HG02840 (cell line): ENCODE measurements around the gene EFL1.

Source experiments
- ATAC-seq: cut with Tn5 transposase; IDR thresholded peaks from one replicate; pipeline ENCODE4 v1.9.1; 2021; ENCODE audit warnings: mild to moderate bottlenecking, moderate library complexity, moderate number of reproducible peaks; ENCODE audit not compliant: unreplicated experiment, low FRiP score

EFL1 gene

DNA sequence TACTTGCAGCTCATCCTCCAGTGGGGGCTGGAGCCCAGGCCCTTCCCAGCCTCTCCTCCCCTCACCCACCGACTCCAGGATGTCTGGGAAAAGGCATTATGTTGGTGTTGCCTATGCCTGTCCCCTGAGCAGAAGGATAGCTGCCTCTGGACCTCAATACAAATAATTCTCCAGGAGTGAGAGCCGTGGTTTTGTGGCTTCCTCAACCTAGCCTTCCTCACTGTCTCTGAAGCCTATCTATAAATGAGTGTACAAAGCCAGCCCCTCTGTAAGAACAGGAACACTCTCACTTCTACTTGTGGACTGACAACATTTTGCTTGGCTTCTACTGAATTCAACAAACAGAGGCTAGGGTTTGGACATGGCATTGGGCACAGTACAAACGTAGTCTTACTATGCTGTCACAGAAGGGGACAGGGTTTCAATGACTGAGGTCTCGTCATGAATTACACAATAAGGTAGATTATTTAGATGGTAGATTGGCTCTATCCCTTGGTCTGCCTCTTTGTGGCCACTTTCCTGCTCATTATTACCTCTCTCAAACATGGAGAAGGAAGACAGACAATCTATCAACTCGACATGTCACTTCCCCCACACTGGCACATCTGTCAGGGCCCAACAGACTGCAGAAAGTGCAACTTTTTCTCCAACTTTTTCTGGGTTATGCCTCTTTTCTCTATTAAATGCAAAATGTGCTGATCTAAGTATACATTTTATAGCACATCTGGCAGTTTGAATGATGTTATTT lies 134.0 kb downstream of the EFL1 start:
- ATAC-seq, result no peak

GRCh38 chr15:82127581-82127980 lies 135.0 kb downstream of the EFL1 start:
- no peak for ATAC-seq

GRCh38 chr15:82126346-82126745 lies 136.2 kb downstream of the EFL1 start:
- ATAC-seq, result no peak

DNA sequence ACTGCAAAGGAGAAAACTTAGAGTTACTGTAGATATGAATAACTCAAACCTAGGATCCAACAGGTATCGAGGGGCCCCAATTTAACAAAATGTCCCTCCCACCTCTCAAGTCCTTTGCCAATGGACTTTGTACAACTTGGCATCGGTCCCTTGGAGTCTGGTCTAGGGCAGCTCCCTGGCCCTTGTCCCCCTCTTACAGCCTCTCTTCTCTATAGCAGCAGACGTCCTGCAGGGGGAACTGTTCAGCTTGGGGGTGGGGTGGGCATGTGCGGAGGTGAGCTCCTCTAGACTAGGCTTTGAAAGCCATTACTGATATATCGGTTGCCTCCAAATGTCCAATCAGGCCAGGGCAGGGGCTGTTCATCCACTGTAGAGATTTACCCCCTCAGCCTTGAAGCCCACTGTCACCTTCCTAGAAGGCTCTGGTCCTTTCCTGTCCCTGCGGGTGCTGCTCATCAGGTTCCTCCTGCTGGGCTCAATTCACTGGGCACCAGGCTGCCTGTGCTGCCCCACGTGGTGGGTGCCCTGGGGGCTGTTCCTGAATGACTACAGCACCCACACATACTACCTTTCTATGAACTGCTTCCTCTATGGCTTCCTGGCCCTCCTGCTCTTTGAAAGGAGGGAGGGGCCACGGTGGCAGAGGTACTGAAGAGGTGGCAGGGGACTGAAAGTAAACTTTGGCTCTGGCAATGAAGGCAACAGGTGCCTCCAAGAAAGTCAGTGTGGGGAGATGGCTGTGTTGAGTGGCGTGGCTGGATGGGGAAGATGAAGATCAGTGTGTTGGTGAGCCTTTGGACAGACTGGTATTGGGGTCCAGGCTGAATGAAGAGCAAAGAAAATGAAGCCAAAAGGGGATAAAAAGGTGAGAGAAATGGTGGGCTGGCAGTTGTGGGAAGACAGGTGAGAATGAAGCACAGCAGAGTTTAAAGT lies 137.9 kb downstream of the EFL1 start:
- ATAC-seq, result no peak

- ATAC-seq, result no peak
Observed at GRCh38 chr15:82122746-82123400, 139.7 kb downstream of the EFL1 start.

- no peak for ATAC-seq
Observed at GRCh38 chr15:82118040-82118439, 144.5 kb downstream of the EFL1 start.

GRCh38 chr15:82117296-82117695 lies 145.2 kb downstream of the EFL1 start:
- no peak for ATAC-seq

DNA sequence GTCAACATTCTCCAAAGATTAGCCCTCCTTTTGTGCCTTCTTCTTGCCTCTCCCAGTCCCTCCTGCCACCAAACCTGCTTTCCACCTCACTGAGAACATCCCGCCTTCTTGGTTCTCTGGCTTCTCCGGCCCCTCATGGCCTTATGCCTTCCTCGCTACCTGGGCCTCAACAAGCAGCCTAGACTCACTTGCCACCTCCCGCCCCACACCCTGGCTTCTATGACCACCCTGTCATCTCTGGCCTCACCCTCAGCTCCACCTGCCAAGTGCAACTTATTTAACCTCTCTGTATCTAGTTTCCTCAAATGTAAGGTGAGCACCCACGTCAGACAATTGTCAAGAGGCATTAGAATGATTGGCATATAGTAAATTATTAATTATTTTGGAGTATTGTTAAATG lies 147.9 kb downstream of the EFL1 start:
- no peak for ATAC-seq

GRCh38 chr15:82113106-82113715 lies 149.3 kb downstream of the EFL1 start:
- no peak for ATAC-seq

GRCh38 chr15:82111918-82112317 lies 150.6 kb downstream of the EFL1 start:
- ATAC-seq, result no peak

DNA sequence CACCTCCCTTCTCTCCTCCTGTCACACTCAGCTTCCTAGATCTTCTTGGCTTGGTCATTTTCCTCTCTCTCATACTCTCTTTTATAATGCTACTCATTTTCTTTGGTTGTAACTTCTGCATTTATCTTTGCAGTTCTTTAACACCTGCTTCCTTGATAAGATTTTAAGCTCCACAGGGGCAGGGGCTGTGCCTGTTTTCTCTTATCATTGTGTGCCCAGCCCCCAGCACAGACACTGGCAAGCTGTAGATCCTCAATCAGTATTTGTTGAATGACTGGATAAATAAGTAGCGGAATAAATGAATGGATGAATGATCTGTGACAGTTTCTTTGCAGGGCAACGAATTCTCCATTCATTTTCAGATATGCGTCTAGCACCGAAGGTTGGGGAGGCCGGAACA lies 152.4 kb downstream of the EFL1 start:
- no peak for ATAC-seq

- peak; percentile 58 for ATAC-seq
Observed at GRCh38 chr15:82108489-82109078, 153.9 kb downstream of the EFL1 start.

GRCh38 chr15:82106679-82107078 lies 155.9 kb downstream of the EFL1 start:
- ATAC-seq, result no peak

DNA sequence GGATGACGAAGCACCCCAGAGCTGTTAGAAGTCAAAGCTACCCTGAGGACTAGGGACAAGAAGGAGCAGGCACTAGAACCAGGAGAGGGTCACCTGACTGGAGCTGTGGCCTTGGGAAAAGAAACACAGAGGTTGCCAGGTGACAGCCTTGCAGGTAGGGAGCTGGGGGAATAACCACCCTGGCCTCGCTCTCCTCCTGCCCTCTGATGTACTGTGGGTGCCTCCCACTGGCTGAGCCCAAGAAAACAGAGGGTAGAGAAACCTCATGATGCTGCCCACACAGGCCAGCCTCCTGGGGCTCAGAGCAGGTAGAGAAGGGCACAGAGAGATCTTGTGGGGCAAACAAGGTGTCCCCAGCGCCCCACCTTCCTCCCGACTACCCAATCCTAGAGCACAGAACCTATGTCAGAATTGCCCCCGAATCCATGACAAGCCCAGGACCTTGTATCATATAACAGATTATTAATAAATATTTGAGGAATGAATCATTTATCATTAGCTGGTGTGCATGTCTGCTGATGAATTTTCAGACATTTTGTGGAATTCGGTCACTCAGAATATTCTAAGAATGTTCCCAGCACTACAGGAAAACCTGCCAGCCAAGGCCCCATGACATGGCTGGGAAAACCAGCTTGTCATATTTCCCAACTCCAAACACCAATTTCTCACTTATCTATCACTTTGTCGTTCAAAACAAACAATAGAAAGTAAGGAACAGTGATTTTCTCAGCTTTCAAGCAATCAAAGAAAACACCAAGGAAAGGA lies 156.9 kb downstream of the EFL1 start:
- no peak for ATAC-seq

DNA sequence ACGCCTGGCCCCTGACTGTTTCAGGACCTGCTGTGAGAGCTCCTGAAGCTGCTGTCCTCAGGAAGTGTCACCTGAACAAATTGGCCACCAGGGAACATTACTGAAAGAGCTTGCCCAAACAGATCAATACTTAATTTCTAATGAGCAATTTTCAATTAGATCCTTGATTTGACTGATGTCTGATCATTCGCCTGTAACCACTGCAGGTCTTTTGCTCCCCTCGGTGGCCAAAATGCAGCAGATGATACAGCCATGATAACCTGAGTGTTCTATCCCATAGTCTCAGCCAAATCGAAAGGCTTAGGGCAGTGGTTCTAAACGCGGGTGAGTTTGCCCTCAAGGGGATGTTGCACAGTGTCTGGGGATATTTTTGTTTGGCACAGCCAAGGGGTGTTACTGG lies 159.1 kb downstream of the EFL1 start:
- ATAC-seq, result no peak

DNA sequence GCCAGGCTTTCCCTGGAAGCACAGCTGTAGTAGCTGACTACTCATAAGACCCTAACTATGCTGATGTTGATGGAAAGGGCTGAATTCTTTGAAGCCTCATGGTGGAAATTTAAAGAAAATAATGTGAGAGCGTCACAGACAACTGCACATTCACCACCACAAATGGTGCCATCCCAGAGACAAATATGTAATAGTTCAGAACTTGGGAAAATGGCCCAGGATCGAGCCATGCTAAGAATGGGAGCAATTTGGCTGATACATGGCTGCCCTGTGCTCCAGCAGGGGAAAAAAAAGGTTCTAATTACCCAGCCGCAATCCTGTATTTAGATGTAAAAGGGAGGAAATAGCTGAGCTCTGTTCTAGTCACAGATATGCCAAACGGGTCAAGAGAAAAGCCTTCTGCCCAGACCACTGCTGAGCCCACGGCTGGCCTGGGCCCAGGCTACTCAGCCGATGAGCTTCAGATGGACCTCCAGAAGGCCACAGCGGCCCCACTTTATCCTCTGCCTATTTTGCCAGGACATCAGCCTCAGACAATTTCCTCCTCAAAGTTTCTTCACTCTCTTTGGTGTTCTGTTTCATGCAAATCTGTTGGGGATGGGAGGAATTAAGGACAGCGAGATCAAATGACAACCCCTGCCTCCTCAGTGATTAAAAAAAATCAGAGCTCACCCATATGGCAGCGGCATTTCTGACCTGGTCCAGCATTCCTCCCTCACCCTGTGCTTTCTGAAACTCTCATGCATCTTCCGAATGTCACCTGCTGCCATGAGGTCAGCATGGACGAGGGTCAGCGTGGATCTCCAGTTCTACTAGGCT lies 162.2 kb downstream of the EFL1 start:
- no peak for ATAC-seq

DNA sequence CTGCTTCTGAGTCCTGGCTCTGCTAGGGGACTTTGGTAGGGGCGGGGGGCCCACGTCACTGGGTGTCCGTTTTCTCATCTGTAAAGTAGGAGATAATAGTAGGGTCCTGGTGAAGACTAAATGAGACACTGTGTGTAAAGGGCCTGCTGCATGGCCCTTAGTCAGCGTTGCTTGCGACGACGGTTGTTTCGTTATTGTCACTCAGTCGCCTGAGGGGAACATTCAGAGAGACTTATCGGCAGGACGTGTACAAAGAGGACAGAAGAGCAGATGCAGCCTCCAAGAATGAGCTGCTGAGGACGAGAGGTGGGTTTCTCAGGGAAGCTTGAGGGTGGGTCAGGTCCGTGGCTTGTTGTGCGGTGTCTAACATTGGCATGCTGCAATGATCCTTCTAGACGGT lies 163.9 kb downstream of the EFL1 start:
- no peak for ATAC-seq

DNA sequence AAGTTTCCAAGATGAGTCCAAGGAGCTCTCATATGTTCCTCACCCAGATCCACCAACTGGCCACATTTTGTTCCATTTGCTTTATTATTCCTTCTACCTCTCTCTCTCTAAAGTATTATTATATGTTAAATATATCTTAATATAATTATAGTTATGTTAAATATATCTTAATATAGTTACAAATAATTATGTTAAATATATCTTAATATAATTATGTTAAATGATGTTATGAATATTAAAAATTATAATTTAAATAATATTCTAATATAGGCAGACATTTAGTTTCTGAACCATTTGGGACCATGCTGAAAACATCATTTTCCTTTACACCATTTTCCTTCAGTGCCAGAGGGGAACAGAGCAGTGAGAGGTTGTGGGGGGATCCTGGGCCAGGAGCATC lies 166.7 kb downstream of the EFL1 start:
- ATAC-seq, result no peak

- ATAC-seq, result no peak
Observed at GRCh38 chr15:82093774-82094211, 168.7 kb downstream of the EFL1 start.
